Measurements from ENCODE around the gene PIP5K1B.

Gene PIP5K1B

DNA sequence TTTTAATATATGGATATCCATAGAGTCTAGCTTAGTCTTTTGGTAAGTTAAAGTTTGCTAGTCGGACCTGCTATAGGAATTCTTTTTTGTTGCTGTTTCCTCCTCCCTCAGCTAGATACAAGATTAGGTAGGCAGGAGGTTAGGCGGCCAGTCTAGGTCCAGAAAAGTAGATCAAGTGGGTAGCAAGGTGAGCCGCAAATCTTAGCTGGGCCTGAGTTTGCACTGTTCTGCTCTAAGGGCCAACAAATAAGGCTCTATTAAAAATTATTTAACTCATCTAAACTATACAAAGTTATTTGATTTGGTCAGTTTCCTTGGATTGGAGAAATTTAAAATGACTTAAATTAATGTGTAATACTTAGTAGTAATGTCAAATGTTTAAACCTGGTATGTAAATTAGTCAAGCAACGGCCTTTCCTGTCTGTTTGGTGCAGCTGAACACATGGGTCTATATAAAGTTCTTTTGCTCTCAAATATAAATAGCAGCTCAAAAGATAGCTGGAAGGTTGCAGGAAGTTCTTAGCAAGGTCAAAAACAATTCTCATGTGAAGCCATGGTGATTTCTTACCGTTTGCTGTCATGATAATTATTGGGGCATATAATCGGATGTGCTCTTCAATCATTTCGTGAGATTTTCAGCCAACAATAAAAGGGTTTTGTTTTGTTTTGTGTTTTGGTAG is 236.9 kb downstream of the PIP5K1B start:
- Histone ChIP-seq H3K9ac (ENCODE audit: insufficient read length) (no peak overlapping the region), H3K4me3 (no peak overlapping the region), H3K27ac (no peak overlapping the region), H3K9me3 (ENCODE audit: low read depth, low read length) (no peaks in the 10 kb centered on the region), H3K36me3 (ENCODE audit: insufficient read depth, low read length) (no peaks in the 10 kb centered on the region)
- TF ChIP-seq FOXP2 (optimal IDR thresholded peaks at IDR 0.05; ENCODE audit: control extremely low read depth, extremely low read length, insufficient read depth): no peak
- no peak for TF ChIP-seq POLR2AphosphoS5 (IDR thresholded peaks at IDR 0.05; ENCODE audit: borderline replicate concordance, low read depth, low read length)
- no peak for TF ChIP-seq EZH2 (IDR thresholded peaks at IDR 0.05)
- no peak for DNase-seq (ENCODE audit: low read depth, low spot score)

DNA sequence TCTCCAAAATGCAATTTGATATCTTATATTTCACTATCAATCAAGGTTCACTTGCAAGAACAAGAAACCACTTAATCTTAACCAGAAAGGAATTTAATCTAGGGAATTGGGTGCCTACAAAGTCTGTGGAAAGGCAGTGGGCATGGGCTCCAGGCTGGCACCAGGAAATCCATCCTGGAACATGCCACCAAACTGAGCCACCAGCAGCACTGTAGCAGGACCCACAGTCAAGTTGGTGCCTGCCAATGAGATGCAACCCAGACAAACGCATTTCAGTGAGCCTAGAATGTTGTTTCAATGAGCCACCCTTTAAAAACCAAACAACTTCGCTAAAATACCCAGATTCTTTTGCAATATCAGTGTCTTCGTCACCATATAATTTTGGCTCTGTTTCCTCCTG is 237.8 kb downstream of the PIP5K1B start:
- no peaks in the 10 kb centered on the region for H3K36me3 ChIP-seq (ENCODE audit: insufficient read depth, low read length)
- TF ChIP-seq FOXP2 (optimal IDR thresholded peaks at IDR 0.05; ENCODE audit: control extremely low read depth, extremely low read length, insufficient read depth) (no peak), POLR2AphosphoS5 (IDR thresholded peaks at IDR 0.05; ENCODE audit: borderline replicate concordance, low read depth, low read length) (no peak)
- no peaks in the 10 kb centered on the region for H3K9me3 ChIP-seq (ENCODE audit: low read depth, low read length)
- no peak overlapping the region for H3K9ac ChIP-seq (ENCODE audit: insufficient read length)
- no peak overlapping the region for H3K4me3 ChIP-seq
- DNase-seq (ENCODE audit: low read depth, low spot score): no peak
- H3K27ac ChIP-seq: no peak overlapping the region

- H3K27ac ChIP-seq: no peak overlapping the region
- TF ChIP-seq EZH2 (IDR thresholded peaks at IDR 0.05) (no peak), FOXP2 (optimal IDR thresholded peaks at IDR 0.05; ENCODE audit: control extremely low read depth, extremely low read length, insufficient read depth) (no peak), POLR2AphosphoS5 (IDR thresholded peaks at IDR 0.05; ENCODE audit: borderline replicate concordance, low read depth, low read length) (no peak)
- H3K9me3 ChIP-seq (ENCODE audit: low read depth, low read length): no peaks in the 10 kb centered on the region
- no peak for DNase-seq (ENCODE audit: low read depth, low spot score)
- no peaks in the 10 kb centered on the region for H3K36me3 ChIP-seq (ENCODE audit: insufficient read depth, low read length)
- no peak overlapping the region for H3K4me3 ChIP-seq
- H3K9ac ChIP-seq (ENCODE audit: insufficient read length): no peak overlapping the region
These were observed 242.0 kb downstream of the PIP5K1B start for GRCh38 chr9:68947015-68947414.

DNA sequence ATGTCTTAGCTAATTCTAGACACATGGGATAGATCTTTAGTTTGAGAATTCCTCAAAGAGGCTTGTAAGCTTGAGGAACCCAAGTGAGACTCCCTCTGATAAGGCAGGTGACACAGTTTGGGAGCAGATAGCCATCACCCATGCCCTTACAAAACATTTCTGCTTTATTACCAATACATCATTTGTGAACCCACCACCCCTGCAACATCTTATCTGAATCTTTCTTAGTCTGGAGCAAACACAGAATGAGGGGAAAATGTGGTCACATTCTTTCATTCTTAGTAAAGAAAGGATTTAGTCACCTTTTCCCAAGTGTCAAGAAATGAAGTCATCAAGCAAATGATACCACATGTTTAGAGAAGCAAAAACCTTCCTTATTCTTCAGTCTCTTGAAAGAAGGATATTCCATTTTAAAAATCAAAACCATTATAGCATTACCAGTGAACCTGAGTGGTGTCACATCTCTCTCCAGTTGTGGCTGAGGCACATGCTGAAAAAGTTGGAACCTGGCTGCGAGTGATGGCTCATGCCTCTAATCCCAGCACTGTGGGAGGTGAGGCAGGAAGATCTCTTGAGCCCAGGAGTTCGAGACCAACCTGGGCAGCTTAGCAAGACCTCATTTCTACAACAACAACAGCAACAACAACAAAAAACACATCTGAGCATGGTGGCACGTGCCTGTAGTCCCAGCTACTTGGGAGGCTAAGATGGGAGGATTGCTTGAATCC is 243.0 kb downstream of the PIP5K1B start:
- H3K9me3 ChIP-seq (ENCODE audit: low read depth, low read length): no peaks in the 10 kb centered on the region
- no peak overlapping the region for H3K9ac ChIP-seq (ENCODE audit: insufficient read length)
- no peaks in the 10 kb centered on the region for H3K36me3 ChIP-seq (ENCODE audit: insufficient read depth, low read length)
- TF ChIP-seq EZH2 (IDR thresholded peaks at IDR 0.05): no peak
- no peak for TF ChIP-seq FOXP2 (optimal IDR thresholded peaks at IDR 0.05; ENCODE audit: control extremely low read depth, extremely low read length, insufficient read depth)
- no peak for TF ChIP-seq POLR2AphosphoS5 (IDR thresholded peaks at IDR 0.05; ENCODE audit: borderline replicate concordance, low read depth, low read length)
- H3K27ac ChIP-seq: no peak overlapping the region
- no peak overlapping the region for H3K4me3 ChIP-seq
- no peak for DNase-seq (ENCODE audit: low read depth, low spot score)

- H3K27ac ChIP-seq: no peak overlapping the region
- H3K36me3 ChIP-seq (ENCODE audit: insufficient read depth, low read length): no peaks in the 10 kb centered on the region
- no peak for DNase-seq (ENCODE audit: low read depth, low spot score)
- H3K9ac ChIP-seq (ENCODE audit: insufficient read length): no peak overlapping the region
- no peak for TF ChIP-seq EZH2 (IDR thresholded peaks at IDR 0.05)
- no peak for TF ChIP-seq FOXP2 (optimal IDR thresholded peaks at IDR 0.05; ENCODE audit: control extremely low read depth, extremely low read length, insufficient read depth)
- TF ChIP-seq POLR2AphosphoS5 (IDR thresholded peaks at IDR 0.05; ENCODE audit: borderline replicate concordance, low read depth, low read length): no peak
- H3K9me3 ChIP-seq (ENCODE audit: low read depth, low read length): no peaks in the 10 kb centered on the region
- H3K4me3 ChIP-seq: no peak overlapping the region
These were observed 244.4 kb downstream of the PIP5K1B start for GRCh38 chr9:68949271-68950000.

DNA sequence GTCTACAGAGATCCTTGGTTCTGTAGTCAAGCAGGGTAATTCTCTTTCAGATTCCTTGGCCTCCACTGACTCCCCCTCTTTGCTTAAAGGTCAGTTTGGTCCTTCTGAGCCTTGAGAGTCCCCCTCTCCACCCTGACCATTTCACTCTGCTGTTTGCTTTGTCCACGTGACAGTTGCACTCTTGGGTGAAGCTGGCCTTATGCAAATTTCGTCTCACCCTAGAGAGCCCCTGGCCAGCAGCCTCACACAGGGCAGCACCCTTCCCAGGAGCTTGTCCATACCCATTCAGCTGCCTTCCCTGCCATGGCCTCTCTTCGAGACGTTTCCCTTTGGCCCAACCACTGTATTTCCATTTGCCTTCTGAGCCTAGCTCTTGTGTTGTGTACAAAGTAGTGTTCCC is 245.1 kb downstream of the PIP5K1B start:
- no peak overlapping the region for H3K4me3 ChIP-seq

GRCh38 chr9:68950689-68951088 is 245.6 kb downstream of the PIP5K1B start:
- H3K4me3 ChIP-seq: no peak overlapping the region
- H3K27ac ChIP-seq: no peak overlapping the region
- H3K9me3 ChIP-seq (ENCODE audit: low read depth, low read length): no peaks in the 10 kb centered on the region
- no peaks in the 10 kb centered on the region for H3K36me3 ChIP-seq (ENCODE audit: insufficient read depth, low read length)
- no peak for DNase-seq (ENCODE audit: low read depth, low spot score)
- TF ChIP-seq POLR2AphosphoS5 (IDR thresholded peaks at IDR 0.05; ENCODE audit: borderline replicate concordance, low read depth, low read length): no peak
- no peak for TF ChIP-seq FOXP2 (optimal IDR thresholded peaks at IDR 0.05; ENCODE audit: control extremely low read depth, extremely low read length, insufficient read depth)
- no peak for TF ChIP-seq EZH2 (IDR thresholded peaks at IDR 0.05)
- no peak overlapping the region for H3K9ac ChIP-seq (ENCODE audit: insufficient read length)

More for the DNA sequence above, 245.1 kb downstream of the PIP5K1B start:
- H3K27ac ChIP-seq: no peak overlapping the region
- no peaks in the 10 kb centered on the region for H3K9me3 ChIP-seq (ENCODE audit: low read depth, low read length)
- no peak overlapping the region for H3K9ac ChIP-seq (ENCODE audit: insufficient read length)
- TF ChIP-seq FOXP2 (optimal IDR thresholded peaks at IDR 0.05; ENCODE audit: control extremely low read depth, extremely low read length, insufficient read depth) (no peak), EZH2 (IDR thresholded peaks at IDR 0.05) (no peak), POLR2AphosphoS5 (IDR thresholded peaks at IDR 0.05; ENCODE audit: borderline replicate concordance, low read depth, low read length) (no peak)
- DNase-seq (ENCODE audit: low read depth, low spot score): no peak
- H3K36me3 ChIP-seq (ENCODE audit: insufficient read depth, low read length): no peaks in the 10 kb centered on the region
